ENCODE data around the gene AKT2. TPM values are rescaled to one million over a fixed set of nuclear protein-coding genes. Genes with fewer than 3 reads are reported as not detected.

AKT2 gene
- polyA plus RNA-seq, 2 of the 4 experiments (the other 2 are of a cell fraction) = 136 to 159 TPM

DNA sequence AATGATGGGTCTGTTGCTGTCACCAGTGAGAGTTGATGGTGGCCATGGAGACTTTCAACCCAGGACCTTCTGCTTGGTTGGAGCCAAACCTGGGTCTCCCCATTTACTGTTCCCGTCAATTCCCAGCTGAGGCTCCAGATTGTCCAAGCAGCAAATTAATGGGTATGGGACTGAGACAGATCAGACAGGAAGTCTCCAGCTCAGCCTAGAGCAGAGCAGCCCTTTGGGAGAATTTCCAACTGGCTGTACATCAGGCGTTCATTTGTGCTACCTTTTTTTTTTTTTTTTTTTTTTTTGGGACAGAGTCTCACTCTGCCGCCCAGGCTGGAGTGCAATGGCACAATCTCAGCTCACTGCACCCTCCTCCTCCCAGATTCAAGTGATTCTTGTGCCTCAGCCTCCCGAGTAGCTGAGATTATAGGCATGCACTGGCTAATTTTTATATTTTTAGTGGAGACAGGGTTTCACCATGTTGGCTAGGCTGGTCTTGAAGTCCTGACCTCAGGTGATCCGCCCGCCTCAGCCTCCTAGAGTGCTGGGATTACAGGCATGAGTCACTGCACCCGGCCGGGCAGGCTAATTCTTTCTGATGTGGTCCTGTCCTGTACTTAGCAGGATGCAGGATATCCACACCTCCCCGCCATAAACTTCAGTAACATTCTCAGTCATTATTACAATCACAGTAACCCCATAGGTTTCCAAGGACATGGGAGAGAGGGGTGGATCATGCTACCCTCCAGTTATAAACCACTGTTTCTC lies 84.6 kb downstream of the AKT2 start:
- Histone ChIP-seq H3K4me3 (no peak overlapping the region), H3K27ac (no peak overlapping the region), H3K9me3 (no peaks in the 10 kb centered on the region), H3K4me1 (no peaks in the 10 kb centered on the region), H3K4me2 (no peak overlapping the region)
- ChIA-PET POLR2A (no interaction called here), CTCF (interaction anchor here (0.6 to 16.4 kb wide), 9 partner anchors 18 to 655 kb away, joined by 3 to 149 read pairs (median 4); partner anchors contain the start of gene TTC9B)
- FAIRE-seq (no peak), ATAC-seq (peak in 1 of 2 experiments; percentile 34; a peak in 2 of 6 replicates), DNase-seq (ENCODE audit: low read depth in 1 of 2, low spot score in 1 of 2) (no peak)
- WGBS (ENCODE audit: missing lambda C conversion rate) = 81% methylated on average over 9 of the region's 9 CpGs
- no peak for TF ChIP-seq TFCP2L1 (CRISPR knock-in tag; IDR thresholded peaks at IDR 0.05)
- TF ChIP-seq FOSL2 (IDR thresholded peaks at IDR 0.05) = 0 out of 2 replicates have a peak, but pooled peaks have one; percentile 7
- TF ChIP-seq FOSL2 (CRISPR knock-in tag; IDR thresholded peaks at IDR 0.05) = 0 out of 2 replicates have a peak, but pooled peaks have one; percentile 19

DNA sequence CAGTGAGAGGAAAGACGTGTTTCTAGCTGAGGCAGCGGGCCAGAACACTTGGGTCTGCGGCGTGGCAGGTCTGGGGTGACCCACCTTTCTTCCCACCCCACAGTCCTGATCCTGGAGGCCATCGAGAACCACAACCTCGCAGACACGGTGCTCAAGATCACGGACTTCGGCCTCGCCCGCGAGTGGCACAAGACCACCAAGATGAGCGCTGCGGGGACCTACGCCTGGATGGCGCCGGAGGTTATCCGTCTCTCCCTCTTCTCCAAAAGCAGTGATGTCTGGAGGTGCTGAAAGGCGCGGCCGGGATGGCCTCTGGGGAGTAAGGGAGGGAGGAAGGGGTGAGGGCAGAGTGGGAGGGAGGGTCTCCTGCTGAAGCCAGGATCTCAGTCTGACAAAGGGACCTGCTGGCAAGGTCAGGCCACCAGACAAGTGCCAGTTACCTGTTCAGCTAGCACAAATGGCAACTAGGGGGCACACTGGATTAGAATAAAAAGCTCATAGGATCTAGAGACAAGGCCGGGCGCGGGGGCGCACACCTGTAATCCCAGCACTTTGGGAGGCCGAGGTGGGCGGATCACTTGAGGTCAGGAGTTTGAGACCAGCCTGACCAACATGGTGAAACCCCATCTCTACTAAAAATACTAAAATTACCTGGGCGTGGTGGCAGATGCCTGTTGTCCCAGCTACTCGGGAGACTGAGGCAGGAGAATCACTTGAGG lies 86.7 kb downstream of the AKT2 start:
- Histone ChIP-seq H3K27ac (no peak overlapping the region), H3K4me1 (no peaks in the 10 kb centered on the region), H3K4me2 (no peak overlapping the region), H3K4me3 (no peak overlapping the region), H3K9me3 (no peaks in the 10 kb centered on the region)
- ChIA-PET CTCF (interaction anchor here (1.3 to 16.4 kb wide), 5 partner anchors 14 to 70 kb away, joined by 3 to 149 read pairs (median 6); partner anchors contain the start of gene TTC9B), POLR2A (no interaction called here)
- WGBS (ENCODE audit: missing lambda C conversion rate) = 94% methylated on average over 29 of the region's 29 CpGs
- no peak for FAIRE-seq
- ATAC-seq = no peak
- no peak for DNase-seq (ENCODE audit: low read depth in 1 of 2, low spot score in 1 of 2)
- no peak for TF ChIP-seq HOXA7 (CRISPR knock-in tag; IDR thresholded peaks at IDR 0.05)
- no peak for TF ChIP-seq SREBF2 (IDR thresholded peaks at IDR 0.05)
- no peak for TF ChIP-seq REST (IDR thresholded peaks at IDR 0.05)
- no peak for TF ChIP-seq MAFK (IDR thresholded peaks at IDR 0.05; ENCODE audit: partially characterized antibody)
- TF ChIP-seq CHD2 (IDR thresholded peaks at IDR 0.05; ENCODE audit: low read length, partially characterized antibody) = no peak
- no peak for TF ChIP-seq POLR2AphosphoS2 (conservative IDR thresholded peaks at IDR 0.05; ENCODE audit: low read length)
- no peak for TF ChIP-seq RNF2 (IDR thresholded peaks at IDR 0.05; ENCODE audit: borderline replicate concordance, low read depth)

DNA sequence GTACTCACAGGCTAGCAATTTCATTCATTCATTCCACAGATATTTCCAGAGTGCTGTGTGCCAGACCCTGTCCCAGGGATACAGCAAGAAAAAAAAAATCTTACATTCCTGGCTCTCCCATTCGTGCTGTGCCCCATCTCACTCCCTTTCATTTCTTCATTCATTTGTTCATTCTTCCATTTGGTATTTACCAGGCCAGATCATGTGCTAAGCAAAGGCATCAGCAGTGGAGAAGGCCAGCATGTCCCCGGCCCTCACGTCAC lies 91.6 kb downstream of the AKT2 start:
- H3K9me3 ChIP-seq = no peaks in the 10 kb centered on the region
- POLR2A ChIA-PET = no interaction called here
- CTCF ChIA-PET = interaction anchor here (1.1 to 2.8 kb wide), 5 partner anchors 10 to 26 kb away, joined by 3 to 19 read pairs (median 4); partner anchors contain the start of gene TTC9B
- TF ChIP-seq MAZ (IDR thresholded peaks at IDR 0.05; ENCODE audit: borderline replicate concordance, low read depth, low read length) (no peak), CBX2 (IDR thresholded peaks at IDR 0.05; ENCODE audit: borderline replicate concordance, low read depth) (no peak), ATOH8 (CRISPR knock-in tag; IDR thresholded peaks at IDR 0.05; ENCODE audit: low read depth) (no peak), HOXB13 (CRISPR knock-in tag; IDR thresholded peaks at IDR 0.05; ENCODE audit: low read depth) (no peak), EHF (CRISPR knock-in tag; IDR thresholded peaks at IDR 0.05) (no peak), FOSB (CRISPR knock-in tag; IDR thresholded peaks at IDR 0.05) (no peak), ESRRA (IDR thresholded peaks at IDR 0.05; ENCODE audit: borderline replicate concordance, low read length) (no peak), CHD4 (IDR thresholded peaks at IDR 0.05; ENCODE audit: borderline replicate concordance) (no peak), KDM5A (IDR thresholded peaks at IDR 0.05) (no peak), GATA3 (IDR thresholded peaks at IDR 0.05; ENCODE audit: borderline replicate concordance) (no peak)
- TF ChIP-seq, protein P1, sequence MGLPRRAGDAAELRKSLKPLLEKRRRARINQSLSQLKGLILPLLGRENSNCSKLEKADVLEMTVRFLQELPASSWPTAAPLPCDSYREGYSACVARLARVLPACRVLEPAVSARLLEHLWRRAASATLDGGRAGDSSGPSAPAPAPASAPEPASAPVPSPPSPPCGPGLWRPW (IDR thresholded peaks at IDR 0.05) = no peak
- peaks cover 19% of the 10 kb centered on the region for H3K4me1 ChIP-seq
- DNase-seq (ENCODE audit: low read depth in 1 of 2, low spot score in 1 of 2) = no peak
- WGBS (ENCODE audit: missing lambda C conversion rate) = 86% methylated on average over 3 of the region's 3 CpGs
- no peak for FAIRE-seq
- no peak overlapping the region for H3K4me2 ChIP-seq
- no peak overlapping the region for H3K4me3 ChIP-seq
- no peak for ATAC-seq
- no peak overlapping the region for H3K27ac ChIP-seq
